ENCODE data around the gene LSM3. TPM values are rescaled to one million over a fixed set of nuclear protein-coding genes. Genes with fewer than 3 reads are reported as not detected.

Gene LSM3
- total and polyA plus RNA-seq, 9 of the 15 experiments (the other 6 are each of a cell fraction or from before 2014, with no cell fraction given): 33.8 to 203 (median 61.2) TPM

DNA sequence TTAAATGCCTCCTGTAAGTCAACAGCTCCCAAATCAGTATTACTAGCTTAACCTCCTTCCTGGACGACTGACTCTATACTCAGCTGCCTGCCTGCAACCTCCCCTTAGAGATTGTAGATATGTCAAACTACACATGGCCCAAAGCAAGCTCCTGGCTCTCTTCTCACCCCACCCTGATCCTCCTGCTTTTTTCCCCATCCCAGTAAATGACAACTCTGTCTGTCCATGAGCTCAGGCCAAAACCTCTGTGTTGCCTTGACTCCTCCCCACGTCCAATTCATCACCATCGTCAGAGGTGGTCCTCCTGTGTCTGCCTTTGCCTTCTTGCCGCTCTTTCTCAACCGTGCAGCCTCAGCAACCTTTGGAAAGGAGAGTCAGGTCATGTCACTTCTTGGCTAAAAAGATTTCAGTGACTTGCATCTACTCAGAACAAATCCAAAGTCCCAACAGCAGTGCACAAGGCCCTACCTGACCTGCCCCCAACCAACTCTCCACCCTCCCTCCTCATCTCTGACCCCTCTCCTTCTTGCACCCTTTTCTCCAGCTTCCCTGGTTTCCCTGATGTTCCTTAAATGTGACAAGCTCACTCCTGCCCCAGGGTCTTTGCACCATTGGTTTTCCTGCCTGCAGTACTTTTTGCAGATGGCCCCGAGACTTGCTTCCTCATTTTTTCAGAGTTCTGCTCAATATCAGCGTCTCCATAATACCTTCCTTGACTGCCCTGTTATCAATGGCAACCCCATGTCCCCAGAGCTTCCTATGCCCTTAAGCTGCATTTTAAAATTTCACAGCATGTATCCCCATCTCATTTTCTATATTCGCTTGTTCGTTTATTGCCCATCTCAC is 52.8 kb downstream of the LSM3 start (continued):
- TF ChIP-seq, protein P1, sequence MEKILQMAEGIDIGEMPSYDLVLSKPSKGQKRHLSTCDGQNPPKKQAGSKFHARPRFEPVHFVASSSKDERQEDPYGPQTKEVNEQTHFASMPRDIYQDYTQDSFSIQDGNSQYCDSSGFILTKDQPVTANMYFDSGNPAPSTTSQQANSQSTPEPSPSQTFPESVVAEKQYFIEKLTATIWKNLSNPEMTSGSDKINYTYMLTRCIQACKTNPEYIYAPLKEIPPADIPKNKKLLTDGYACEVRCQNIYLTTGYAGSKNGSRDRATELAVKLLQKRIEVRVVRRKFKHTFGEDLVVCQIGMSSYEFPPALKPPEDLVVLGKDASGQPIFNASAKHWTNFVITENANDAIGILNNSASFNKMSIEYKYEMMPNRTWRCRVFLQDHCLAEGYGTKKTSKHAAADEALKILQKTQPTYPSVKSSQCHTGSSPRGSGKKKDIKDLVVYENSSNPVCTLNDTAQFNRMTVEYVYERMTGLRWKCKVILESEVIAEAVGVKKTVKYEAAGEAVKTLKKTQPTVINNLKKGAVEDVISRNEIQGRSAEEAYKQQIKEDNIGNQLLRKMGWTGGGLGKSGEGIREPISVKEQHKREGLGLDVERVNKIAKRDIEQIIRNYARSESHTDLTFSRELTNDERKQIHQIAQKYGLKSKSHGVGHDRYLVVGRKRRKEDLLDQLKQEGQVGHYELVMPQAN (IDR thresholded peaks at IDR 0.05; ENCODE audit: borderline replicate concordance): no peak
- no peak for TF ChIP-seq ZSCAN32 (CRISPR knock-in tag; IDR thresholded peaks at IDR 0.05)
- TF ChIP-seq TGIF2 (CRISPR knock-in tag; IDR thresholded peaks at IDR 0.05): no peak
- TF ChIP-seq SMC3 (conservative IDR thresholded peaks at IDR 0.05; ENCODE audit: insufficient read depth, low read depth, low read length): no peak
- TF ChIP-seq PRMT5 (CRISPR knock-in tag; IDR thresholded peaks at IDR 0.05): no peak
- TF ChIP-seq EP300 (IDR thresholded peaks at IDR 0.05; ENCODE audit: low read length): no peak
- TF ChIP-seq PRPF4 (IDR thresholded peaks at IDR 0.05; ENCODE audit: insufficient read depth, low read depth, low read length, poor library complexity, severe bottlenecking): no peak
- TF ChIP-seq, protein P2, sequence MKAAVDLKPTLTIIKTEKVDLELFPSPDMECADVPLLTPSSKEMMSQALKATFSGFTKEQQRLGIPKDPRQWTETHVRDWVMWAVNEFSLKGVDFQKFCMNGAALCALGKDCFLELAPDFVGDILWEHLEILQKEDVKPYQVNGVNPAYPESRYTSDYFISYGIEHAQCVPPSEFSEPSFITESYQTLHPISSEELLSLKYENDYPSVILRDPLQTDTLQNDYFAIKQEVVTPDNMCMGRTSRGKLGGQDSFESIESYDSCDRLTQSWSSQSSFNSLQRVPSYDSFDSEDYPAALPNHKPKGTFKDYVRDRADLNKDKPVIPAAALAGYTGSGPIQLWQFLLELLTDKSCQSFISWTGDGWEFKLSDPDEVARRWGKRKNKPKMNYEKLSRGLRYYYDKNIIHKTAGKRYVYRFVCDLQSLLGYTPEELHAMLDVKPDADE (conservative IDR thresholded peaks at IDR 0.05; ENCODE audit: control insufficient read depth, low read depth, low read length): no peak
- no peak for TF ChIP-seq ZNF224 (CRISPR knock-in tag; IDR thresholded peaks at IDR 0.05)
- TF ChIP-seq EZH2 (IDR thresholded peaks at IDR 0.05; ENCODE audit: borderline replicate concordance, low read depth, low read length): no peak
- no peak for TF ChIP-seq SMARCC2 (IDR thresholded peaks at IDR 0.05; ENCODE audit: low read depth)
- no peak for TF ChIP-seq ZFP36 (IDR thresholded peaks at IDR 0.05; ENCODE audit: low read depth, low read length, partially characterized antibody)
- TF ChIP-seq, protein P3, sequence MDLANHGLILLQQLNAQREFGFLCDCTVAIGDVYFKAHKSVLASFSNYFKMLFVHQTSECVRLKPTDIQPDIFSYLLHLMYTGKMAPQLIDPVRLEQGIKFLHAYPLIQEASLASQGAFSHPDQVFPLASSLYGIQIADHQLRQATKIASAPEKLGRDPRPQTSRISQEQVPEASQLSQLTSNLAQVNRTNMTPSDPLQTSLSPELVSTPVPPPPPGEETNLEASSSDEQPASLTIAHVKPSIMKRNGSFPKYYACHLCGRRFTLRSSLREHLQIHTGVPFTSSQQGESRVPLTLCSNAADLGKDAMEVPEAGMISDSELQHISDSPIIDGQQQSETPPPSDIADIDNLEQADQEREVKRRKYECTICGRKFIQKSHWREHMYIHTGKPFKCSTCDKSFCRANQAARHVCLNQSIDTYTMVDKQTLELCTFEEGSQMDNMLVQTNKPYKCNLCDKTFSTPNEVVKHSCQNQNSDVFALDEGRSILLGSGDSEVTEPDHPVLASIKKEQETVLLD (IDR thresholded peaks at IDR 0.05): no peak
- peak; percentile 61; the same call in 1 of the 2 replicates for TF ChIP-seq TAF7 (tag; IDR thresholded peaks at IDR 0.05)
- TF ChIP-seq ELF4 (CRISPR knock-in tag; IDR thresholded peaks at IDR 0.05): peak; percentile 45; the same call in 1 of the 2 replicates
- peak; percentile 6; the same call in 1 of the 2 replicates for TF ChIP-seq POLR2G (IDR thresholded peaks at IDR 0.05; ENCODE audit: low read depth, low read length)

All from K562 (cell line).